Measurements from ENCODE around the gene AGTRAP. TPM values are rescaled to one million over a fixed set of nuclear protein-coding genes. Genes with fewer than 3 reads are reported as not detected.

Gene AGTRAP
- total and polyA plus RNA-seq, 9 of the 15 experiments (the other 6 are each of a cell fraction or from before 2014, with no cell fraction given): 26.8 to 105 (median 57.5) TPM

- CTCF ChIA-PET (ENCODE audit: low intra/inter-chr PET ratio): no interaction called here
- BruUV-seq (replicated peaks): no TSS peak
Observed at GRCh38 chr1:11768821-11769220, 32.9 kb downstream of the AGTRAP start.

More at GRCh38 chr1:11768821-11769220, 32.9 kb downstream of the AGTRAP start:
- Histone ChIP-seq H3K4me2 (ENCODE audit: insufficient read depth, low read length) (no peak overlapping the region), H3K36me3 (ENCODE audit: control insufficient read depth, insufficient read depth, low read length) (no peaks in the 10 kb centered on the region), H3K9me3 (replicated peaks; ENCODE audit: control insufficient read depth, insufficient read depth, low read depth, low read length) (no peaks in the 10 kb centered on the region), H3K79me2 (ENCODE audit: control insufficient read depth, insufficient read depth, low read length) (no peaks in the 10 kb centered on the region), H3K4me1 (replicated peaks in 1 of 2; ENCODE audit: control insufficient read depth in 2 of 2, insufficient read depth in 2 of 2, low read length in 2 of 2) (peaks cover 5 to 33% of the 10 kb centered on the region in 2 experiments; a peak in 4 of 5 replicates), H2AFZ (ENCODE audit: low read depth, low read length) (peak overlapping the region; percentile 58), H3K9ac (ENCODE audit: insufficient read depth in 1 of 2, low read depth in 2 of 2, low read length in 2 of 2) (peak overlapping the region in 1 of 2 experiments; percentile 67; a peak in 1 of 4 replicates), H3K27me3 (ENCODE audit: control insufficient read depth in 2 of 2, insufficient read depth in 2 of 2, low read length in 2 of 2) (no peaks in the 10 kb centered on the region), H3K27ac (ENCODE audit: extremely low read depth, low read depth, low read length) (no peak overlapping the region), H4K20me1 (replicated peaks; ENCODE audit: control insufficient read depth, insufficient read depth, low read length) (no peaks in the 10 kb centered on the region), H3K9me1 (ENCODE audit: control insufficient read depth, insufficient read depth, low read length) (no peaks in the 10 kb centered on the region), H3K4me3 (no peak overlapping the region)
- in situ Hi-C loops (cut with MboI) (no loop called here), intact Hi-C loops (cut with micrococcal nuclease) (no loop called here)
- FAIRE-seq: no peak
- no peak for TF ChIP-seq ZNF124 (CRISPR knock-in tag; IDR thresholded peaks at IDR 0.05)
- TF ChIP-seq ZNF24 (IDR thresholded peaks at IDR 0.05): no peak
- no peak for TF ChIP-seq GATAD2A (IDR thresholded peaks at IDR 0.05)
- TF ChIP-seq RFX7 (CRISPR knock-in tag; IDR thresholded peaks at IDR 0.05): no peak
- no peak for TF ChIP-seq ZC3H4 (CRISPR knock-in tag; IDR thresholded peaks at IDR 0.05; ENCODE audit: borderline replicate concordance)
- TF ChIP-seq VEZF1 (CRISPR knock-in tag; IDR thresholded peaks at IDR 0.05): no peak
- no peak for TF ChIP-seq FOXA3 (CRISPR knock-in tag; conservative IDR thresholded peaks at IDR 0.05 in 1 of 2, IDR thresholded peaks at IDR 0.05 in 1 of 2)
- TF ChIP-seq SMARCB1 (IDR thresholded peaks at IDR 0.05; ENCODE audit: insufficient read length, low read depth): no peak
- TF ChIP-seq ZNF253 (CRISPR knock-in tag; conservative IDR thresholded peaks at IDR 0.05): no peak
- TF ChIP-seq TEAD1 (CRISPR knock-in tag; IDR thresholded peaks at IDR 0.05): no peak
- TF ChIP-seq XRCC3 (IDR thresholded peaks at IDR 0.05): no peak
- no peak for TF ChIP-seq MECOM (CRISPR knock-in tag; IDR thresholded peaks at IDR 0.05)
- no peak for TF ChIP-seq MXD1 (CRISPR knock-in tag; IDR thresholded peaks at IDR 0.05; ENCODE audit: borderline replicate concordance, poor library complexity, severe bottlenecking)
- no peak for TF ChIP-seq MAX (CRISPR knock-in tag; IDR thresholded peaks at IDR 0.05)
- TF ChIP-seq POLR2A (conservative IDR thresholded peaks at IDR 0.05): no peak
- no peak for TF ChIP-seq E2F6 (IDR thresholded peaks at IDR 0.05; ENCODE audit: borderline replicate concordance in 1 of 2, extremely low read depth in 1 of 2, insufficient read depth in 1 of 2, insufficient read length in 1 of 2, low read depth in 1 of 2, low read length in 1 of 2, poor library complexity in 1 of 2, severe bottlenecking in 1 of 2)
- no peak for TF ChIP-seq CBX1 (IDR thresholded peaks at IDR 0.05; ENCODE audit: low read depth)
- POLR2A ChIA-PET: interaction anchor here (0.9 to 1.6 kb wide), 4 partner anchors 11 to 286 kb away, joined by 3 to 6 read pairs (median 4); no protein-coding TSS in a partner anchor
- no peak for DNase-seq (ENCODE audit: extremely low read depth in 1 of 4, low spot score in 3 of 4)
- 43% methylated on average over 4 of the region's 4 CpGs for WGBS (ENCODE audit: insufficient coverage, low coverage, missing lambda C conversion rate)
- ATAC-seq: peak; percentile 21; the same call in 2 of the 3 replicates
